Measurements from ENCODE around the gene SIPA1L3.

DNA sequence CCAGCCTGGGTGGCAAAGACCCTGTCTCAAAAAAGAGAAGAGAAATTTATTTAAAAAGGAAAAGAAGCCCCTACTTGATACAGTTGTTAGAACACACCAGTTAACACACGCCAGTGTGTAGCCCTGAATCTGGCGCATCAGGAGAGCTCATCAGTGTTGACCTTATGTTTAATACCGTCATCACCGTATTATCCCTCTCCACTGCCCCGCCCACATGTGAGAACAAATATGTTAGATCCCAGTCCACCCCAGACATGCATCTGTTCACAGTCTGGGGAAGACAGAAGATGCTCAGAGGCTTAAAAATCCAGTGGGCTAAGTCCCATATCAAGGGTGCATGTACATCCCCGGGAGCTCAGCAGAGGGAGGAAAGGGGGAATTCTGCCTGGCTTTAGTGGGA, 161.8 kb downstream of the SIPA1L3 start:
- TF ChIP-seq, protein P1, sequence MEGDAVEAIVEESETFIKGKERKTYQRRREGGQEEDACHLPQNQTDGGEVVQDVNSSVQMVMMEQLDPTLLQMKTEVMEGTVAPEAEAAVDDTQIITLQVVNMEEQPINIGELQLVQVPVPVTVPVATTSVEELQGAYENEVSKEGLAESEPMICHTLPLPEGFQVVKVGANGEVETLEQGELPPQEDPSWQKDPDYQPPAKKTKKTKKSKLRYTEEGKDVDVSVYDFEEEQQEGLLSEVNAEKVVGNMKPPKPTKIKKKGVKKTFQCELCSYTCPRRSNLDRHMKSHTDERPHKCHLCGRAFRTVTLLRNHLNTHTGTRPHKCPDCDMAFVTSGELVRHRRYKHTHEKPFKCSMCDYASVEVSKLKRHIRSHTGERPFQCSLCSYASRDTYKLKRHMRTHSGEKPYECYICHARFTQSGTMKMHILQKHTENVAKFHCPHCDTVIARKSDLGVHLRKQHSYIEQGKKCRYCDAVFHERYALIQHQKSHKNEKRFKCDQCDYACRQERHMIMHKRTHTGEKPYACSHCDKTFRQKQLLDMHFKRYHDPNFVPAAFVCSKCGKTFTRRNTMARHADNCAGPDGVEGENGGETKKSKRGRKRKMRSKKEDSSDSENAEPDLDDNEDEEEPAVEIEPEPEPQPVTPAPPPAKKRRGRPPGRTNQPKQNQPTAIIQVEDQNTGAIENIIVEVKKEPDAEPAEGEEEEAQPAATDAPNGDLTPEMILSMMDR (IDR thresholded peaks at IDR 0.05) = no peak
- no peak for TF ChIP-seq POLR2A (IDR thresholded peaks at IDR 0.05)
